Kidney (tissue), 14 donors: Measurements from ENCODE around the gene GTF2H4. TPM values are rescaled to one million over a fixed set of nuclear protein-coding genes. Genes with fewer than 3 reads are reported as not detected.

Experiments used
- DNase-seq, 5 donors: peaks; one replicate each; pipeline ENCODE4 v3.0.0-alpha.2; 2013 to 2020
- FAIRE-seq: peaks from 2 replicates; lab custom pipeline; 2012; peaks lifted over from hg19 to GRCh38; lab: Jason Lieb, UNC
- H3K27ac ChIP-seq, 2 donors: one replicate each; pipeline ENCODE4 v1.7.0; 2013; ENCODE audit warnings: low read depth in 2 of 2, low read length in 2 of 2, inconsistent platforms in 1 of 2
- H3K27me3 ChIP-seq: one replicate; pipeline ENCODE4 v1.7.1; 2013; ENCODE audit warnings: low read length, inconsistent platforms; ENCODE audit not compliant: control insufficient read depth, insufficient read depth
- H3K36me3 ChIP-seq, 3 donors: one replicate each; pipeline versions ENCODE4 v1.7.0 to v1.7.1; 2013; ENCODE audit warnings: low read length in 3 of 3, control low read depth in 1 of 3, inconsistent platforms in 1 of 3; ENCODE audit not compliant: insufficient read depth in 3 of 3, control insufficient read depth in 2 of 3
- H3K4me1 ChIP-seq, 3 donors: one replicate each; pipeline versions ENCODE4 v1.7.0 to v1.7.1; 2013; ENCODE audit warnings: low read length in 3 of 3, inconsistent platforms in 1 of 3, low read depth in 1 of 3; ENCODE audit not compliant: control insufficient read depth in 2 of 3, insufficient read depth in 2 of 3
- H3K4me3 ChIP-seq, 3 donors: one replicate each; pipeline versions ENCODE4 v1.7.0 to v1.8.1; 2013; ENCODE audit warnings: low read length in 3 of 3, control low read depth in 1 of 3, inconsistent platforms in 1 of 3
- H3K9ac ChIP-seq, 3 donors: one replicate each; pipeline versions ENCODE4 v1.7.0 to v1.7.1; 2013; ENCODE audit warnings: low read length in 3 of 3, control low read depth in 1 of 3, inconsistent platforms in 1 of 3
- H3K9me3 ChIP-seq, 3 donors: one replicate each; pipeline versions ENCODE4 v1.7.0 to v1.7.1; 2013; ENCODE audit warnings: low read length in 3 of 3, control low read depth in 1 of 3, inconsistent platforms in 1 of 3; ENCODE audit not compliant: control insufficient read depth in 2 of 3, insufficient read depth in 1 of 3
- CTCF ChIP-seq: IDR thresholded peaks from 3 replicates; pipeline ENCODE4 v1.5.1; 2012; ENCODE audit warnings: mild to moderate bottlenecking, moderate library complexity, borderline replicate concordance; ENCODE audit not compliant: insufficient read depth; ENCODE audit errors: extremely low read depth
- intact Hi-C: fragments of 100-400 bp; cut with DNase I; formaldehyde crosslinking; loops from one replicate; pipeline ENCODE4 v1.11.1; 2022
- polyA plus RNA-seq: library from polyadenylated mRNA; stranded (reverse); fragments of 350-450 nt; fragmentation: Illumina TruSeq; extraction: RNeasy Lipid Tissue Mini Kit (QIAGEN cat#74804); gene quantifications from one replicate; pipeline ENCODE4 v1.2.3, GENCODE V29; 2014; ENCODE audit warnings: low read depth, low replicate concordance; ENCODE audit not compliant: insufficient read depth
- total RNA-seq: library from RNA; stranded (reverse); fragmentation: NEBNext Ultra II Directional; extraction: Animal tissue kit (Norgen Biotek cat#: 25700); gene quantifications from one replicate; pipeline ENCODE4 v1.2.1, GENCODE V29; 2021
- donor health status: control.
- donor health status: control.
- donor health status: control.
- donor health status: control.
- donor health status: control.
- donor health status: DM: yes; HTN: yes; CAD: no.
- donor health status: Normal renal cell carcinoma (clear cell type).

GTF2H4 gene
- total and polyA plus RNA-seq, 2 donors from 2014 or later: 20.9 to 39.3 TPM

GRCh38 chr6:30935018-30935417 is 27.0 kb downstream of the GTF2H4 start:
- FAIRE-seq (no peak), DNase-seq (no peak)
- intact Hi-C loops: no loop called here
- no peak for TF ChIP-seq CTCF
- no peak overlapping the region for H3K27ac ChIP-seq
- H3K9me3 ChIP-seq: no peaks in the 10 kb centered on the region
- no peak overlapping the region for H3K4me3 ChIP-seq
- no peaks in the 10 kb centered on the region for H3K36me3 ChIP-seq
- H3K27me3 ChIP-seq: no peaks in the 10 kb centered on the region
- no peak overlapping the region for H3K9ac ChIP-seq
- H3K4me1 ChIP-seq: peaks cover 0 to 8% (median 7%) of the 10 kb centered on the region in 3 donors

GRCh38 chr6:30937265-30937664 is 29.3 kb downstream of the GTF2H4 start:
- no peak for FAIRE-seq
- H3K27ac ChIP-seq: no peak overlapping the region

GRCh38 chr6:30938730-30939129 is 30.7 kb downstream of the GTF2H4 start:
- no peak for TF ChIP-seq CTCF
- Histone ChIP-seq H3K4me3 (no peak overlapping the region), H3K27me3 (no peaks in the 10 kb centered on the region), H3K9ac (no peak overlapping the region), H3K36me3 (no peaks in the 10 kb centered on the region), H3K27ac (no peak overlapping the region), H3K4me1 (no peaks in the 10 kb centered on the region), H3K9me3 (no peaks in the 10 kb centered on the region)
- intact Hi-C loops: no loop called here
- DNase-seq (no peak), FAIRE-seq (no peak)

More at GRCh38 chr6:30937265-30937664, 29.3 kb downstream of the GTF2H4 start:
- no peak overlapping the region for H3K9ac ChIP-seq
- H3K27me3 ChIP-seq: no peaks in the 10 kb centered on the region
- intact Hi-C loops: no loop called here
- no peaks in the 10 kb centered on the region for H3K9me3 ChIP-seq
- no peak for DNase-seq
- no peak overlapping the region for H3K4me3 ChIP-seq
- TF ChIP-seq CTCF: no peak
- H3K4me1 ChIP-seq: peaks cover 0 to 8% (median 3%) of the 10 kb centered on the region in 3 donors
- no peaks in the 10 kb centered on the region for H3K36me3 ChIP-seq

- no peak for DNase-seq
- intact Hi-C loops: no loop called here
Measured at GRCh38 chr6:30939473-30939872, 31.5 kb downstream of the GTF2H4 start.

More at GRCh38 chr6:30939473-30939872, 31.5 kb downstream of the GTF2H4 start:
- Histone ChIP-seq H3K4me3 (no peak overlapping the region), H3K4me1 (no peaks in the 10 kb centered on the region), H3K9me3 (no peaks in the 10 kb centered on the region), H3K9ac (no peak overlapping the region), H3K27me3 (no peaks in the 10 kb centered on the region), H3K27ac (no peak overlapping the region), H3K36me3 (no peaks in the 10 kb centered on the region)
- no peak for TF ChIP-seq CTCF
- no peak for FAIRE-seq
